GM12873 (cell line): ENCODE measurements around the gene MRPL28.

Experiments
- TF ChIP-seq, protein P1 (sequence below): IDR thresholded peaks from 2 replicates; pipeline ENCODE4 v1.5.1; 2012; ENCODE audit warnings: low read depth, mild to moderate bottlenecking, moderate library complexity, low read length, control low read depth; ENCODE audit not compliant: insufficient read depth; ENCODE audit errors: missing control alignments

The MRPL28 gene

DNA sequence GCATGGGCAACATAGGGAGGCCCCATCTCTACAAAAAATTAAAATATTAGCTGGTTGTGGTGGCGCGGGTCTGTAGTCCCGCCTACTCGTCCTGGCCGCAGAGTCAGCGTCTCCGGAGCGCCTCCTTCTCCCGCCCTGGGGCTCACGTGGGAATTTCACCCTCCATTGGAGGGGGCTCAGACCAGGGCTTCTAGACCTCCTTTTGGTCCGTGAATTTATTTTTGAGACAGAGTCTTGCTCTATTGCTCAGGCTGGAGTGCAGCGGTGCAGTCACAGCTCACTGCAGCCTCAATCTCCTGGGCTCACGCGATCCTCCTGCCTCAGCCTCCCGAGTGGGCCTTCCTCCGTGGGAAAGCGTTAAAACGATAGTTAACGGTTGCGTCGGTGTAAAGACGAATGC lies 26.3 kb upstream of the MRPL28 start:
- TF ChIP-seq, protein P1, sequence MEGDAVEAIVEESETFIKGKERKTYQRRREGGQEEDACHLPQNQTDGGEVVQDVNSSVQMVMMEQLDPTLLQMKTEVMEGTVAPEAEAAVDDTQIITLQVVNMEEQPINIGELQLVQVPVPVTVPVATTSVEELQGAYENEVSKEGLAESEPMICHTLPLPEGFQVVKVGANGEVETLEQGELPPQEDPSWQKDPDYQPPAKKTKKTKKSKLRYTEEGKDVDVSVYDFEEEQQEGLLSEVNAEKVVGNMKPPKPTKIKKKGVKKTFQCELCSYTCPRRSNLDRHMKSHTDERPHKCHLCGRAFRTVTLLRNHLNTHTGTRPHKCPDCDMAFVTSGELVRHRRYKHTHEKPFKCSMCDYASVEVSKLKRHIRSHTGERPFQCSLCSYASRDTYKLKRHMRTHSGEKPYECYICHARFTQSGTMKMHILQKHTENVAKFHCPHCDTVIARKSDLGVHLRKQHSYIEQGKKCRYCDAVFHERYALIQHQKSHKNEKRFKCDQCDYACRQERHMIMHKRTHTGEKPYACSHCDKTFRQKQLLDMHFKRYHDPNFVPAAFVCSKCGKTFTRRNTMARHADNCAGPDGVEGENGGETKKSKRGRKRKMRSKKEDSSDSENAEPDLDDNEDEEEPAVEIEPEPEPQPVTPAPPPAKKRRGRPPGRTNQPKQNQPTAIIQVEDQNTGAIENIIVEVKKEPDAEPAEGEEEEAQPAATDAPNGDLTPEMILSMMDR = no peak

DNA sequence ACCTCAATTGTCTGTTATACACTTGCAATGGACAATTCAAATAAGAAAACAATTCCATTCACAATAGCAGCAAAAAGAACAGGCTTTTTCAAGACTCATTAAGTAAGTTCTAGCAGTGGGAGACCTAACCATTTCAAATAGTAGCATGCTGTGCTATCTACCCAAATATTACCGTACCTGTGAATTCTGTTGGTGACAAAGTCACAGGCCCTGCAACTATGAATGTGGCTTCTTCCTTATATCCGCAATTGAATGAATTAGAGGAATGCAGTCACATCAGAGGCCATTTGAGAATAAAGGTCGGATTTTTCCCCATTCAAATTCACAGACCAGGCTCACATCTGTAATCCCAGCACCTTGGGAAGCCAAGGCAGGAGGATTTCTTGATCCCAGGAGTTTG lies 25.9 kb upstream of the MRPL28 start:
- TF ChIP-seq, protein P1 = no peak

DNA sequence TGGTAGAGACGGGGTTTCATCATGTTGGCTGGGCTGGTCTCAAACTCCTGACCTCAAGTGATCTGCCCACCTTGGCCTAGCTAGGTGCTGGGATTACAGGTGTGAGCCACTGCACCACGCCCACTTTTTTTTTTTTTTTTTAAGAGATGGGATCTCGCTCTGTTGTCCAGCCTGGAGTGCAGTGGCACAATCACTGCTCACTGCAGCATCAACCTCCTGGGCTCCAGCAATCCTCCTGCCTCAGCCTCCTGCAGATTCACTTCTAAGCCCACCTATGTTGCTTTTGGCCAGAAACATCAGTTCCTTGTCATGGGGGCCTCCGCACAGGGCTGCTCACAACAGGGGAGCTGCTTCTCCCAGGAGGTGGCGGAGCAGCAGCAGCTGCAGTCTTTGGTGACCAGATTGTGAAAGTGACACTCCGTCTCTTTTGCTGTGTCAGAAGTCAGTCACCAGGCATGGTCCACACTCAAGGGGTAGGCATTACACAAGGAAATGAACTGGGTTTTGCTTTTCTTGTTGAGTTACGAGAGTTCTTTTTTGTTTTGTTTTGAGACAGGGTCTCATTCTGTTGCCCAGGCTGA lies 22.2 kb upstream of the MRPL28 start:
- TF ChIP-seq, protein P1 = no peak

DNA sequence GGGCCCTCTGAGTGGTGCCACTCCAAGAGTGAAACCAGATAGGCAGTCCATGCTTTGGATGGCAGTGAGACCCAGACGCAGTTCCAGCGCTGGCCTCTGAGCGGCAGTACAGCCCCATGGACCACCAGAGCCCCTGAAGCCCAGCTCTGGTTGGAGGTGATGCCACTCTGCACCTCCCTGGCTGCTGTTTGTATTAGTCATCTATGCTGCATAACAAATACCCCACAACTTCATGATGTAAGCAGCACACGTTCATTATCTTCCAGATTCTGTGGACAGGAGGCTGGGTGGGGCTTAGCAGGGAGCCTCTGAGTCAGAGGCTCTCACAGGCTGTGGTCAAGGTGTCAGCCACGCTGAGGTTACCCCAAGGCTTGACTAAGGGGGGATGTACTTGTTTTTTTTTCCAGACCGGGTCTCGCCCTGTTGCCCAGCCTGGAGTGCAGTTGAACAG lies 21.6 kb upstream of the MRPL28 start:
- TF ChIP-seq, protein P1 = peak; percentile 99

DNA sequence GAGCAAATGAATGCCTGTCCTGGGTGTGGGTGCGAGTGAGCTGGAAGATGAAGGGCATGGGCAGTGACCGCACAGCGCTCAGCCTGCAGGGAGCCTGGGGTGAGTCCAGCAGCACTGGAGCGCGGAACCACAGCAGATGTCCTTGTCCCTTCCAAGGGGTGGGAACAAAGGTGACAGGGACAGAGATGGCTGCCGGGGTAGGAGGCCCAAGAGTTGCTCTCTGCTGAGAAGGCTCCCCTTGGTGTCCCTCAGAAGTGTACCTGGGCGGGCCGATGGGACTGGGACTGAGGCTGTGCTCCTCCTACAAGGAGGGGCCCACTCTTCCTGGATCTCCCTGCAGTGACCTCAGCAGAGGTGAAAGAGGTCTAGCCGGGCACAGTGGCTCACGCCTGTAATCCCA lies 19.0 kb upstream of the MRPL28 start:
- TF ChIP-seq, protein P1 = no peak

DNA sequence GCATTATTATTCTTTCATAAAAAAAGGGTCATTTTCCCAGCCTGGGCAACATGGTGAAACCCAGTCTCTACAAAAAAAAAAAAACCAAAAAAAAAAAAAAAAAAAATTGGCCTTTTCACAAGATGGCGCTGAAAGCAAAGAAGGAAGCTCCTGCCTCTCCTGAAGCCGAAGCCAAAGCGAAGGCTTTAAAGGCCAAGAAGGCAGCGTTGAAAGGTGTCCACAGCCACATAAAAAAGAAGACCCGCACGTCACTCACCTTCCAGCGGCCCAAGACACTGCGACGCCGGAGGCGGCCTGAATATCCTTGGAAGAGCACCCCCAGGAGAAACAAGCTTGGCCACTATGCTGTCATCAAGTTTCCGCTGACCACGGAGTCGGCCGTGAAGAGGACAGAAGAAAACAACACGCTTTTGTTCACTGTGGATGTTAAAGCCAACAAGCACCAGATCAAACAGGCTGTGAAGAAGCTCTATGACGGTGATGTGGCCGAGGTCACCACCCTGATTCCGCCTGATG lies 16.4 kb upstream of the MRPL28 start:
- TF ChIP-seq, protein P1 = no peak

DNA sequence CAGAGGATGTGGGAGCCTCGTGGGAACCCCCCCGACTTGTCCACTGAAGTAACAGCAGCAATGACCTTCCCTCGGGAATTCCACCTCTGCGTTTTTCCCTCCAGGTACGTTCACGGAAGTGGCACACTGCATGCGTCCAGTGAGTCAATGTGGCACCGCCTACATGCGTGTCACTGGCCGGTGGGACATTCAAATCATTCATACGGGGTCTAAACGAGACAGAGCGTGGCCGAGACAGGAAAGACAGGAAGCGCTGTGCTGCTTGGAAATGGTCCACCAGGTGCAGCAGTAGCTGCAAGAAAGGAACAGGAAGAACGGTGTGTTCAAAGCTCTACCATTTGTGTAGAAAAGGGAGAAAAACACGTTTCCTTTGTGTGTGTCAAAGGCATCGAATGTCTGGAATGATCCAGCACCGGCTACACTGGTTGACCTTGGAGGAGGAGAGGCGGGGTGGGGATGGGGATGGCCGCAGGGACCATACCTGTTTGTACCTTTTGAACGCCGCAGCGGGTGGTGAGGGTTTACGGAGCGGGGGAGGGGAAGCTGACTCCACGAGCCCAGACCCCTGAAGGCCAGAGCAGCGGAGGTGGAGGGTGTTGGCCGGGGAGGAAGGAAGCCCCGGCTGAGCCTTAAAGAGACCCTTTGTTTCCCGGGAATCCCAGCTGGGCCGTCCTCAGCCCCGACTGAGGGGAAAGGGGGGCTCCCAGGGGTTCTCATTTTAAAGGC lies 13.2 kb upstream of the MRPL28 start:
- TF ChIP-seq, protein P1 = no peak
